Heart left ventricle (tissue), 16 donors: ENCODE data around the gene MECP2. TPM values are rescaled to one million over a fixed set of nuclear protein-coding genes. Genes with fewer than 3 reads are reported as not detected.
A peak's percentile ranks its signal among the peaks of the same experiment; 100 is the strongest.

Source experiments
- ATAC-seq, 4 donors: fragments of 200-7000 bp; cut with Tn5 transposase; one replicate each; pipeline ENCODE4 v1.9.1; 2020 to 2022; ENCODE audit warnings: moderate library complexity in 4 of 4, mild to moderate bottlenecking in 3 of 4, moderate number of reproducible peaks in 1 of 4
- DNase-seq, 5 donors: peaks; one replicate each; pipeline ENCODE4 v3.0.0-alpha.2; 2020
- H3K27ac ChIP-seq, 12 donors: fragments of 200-600 bp; sonication (generic) in 4 of 12; one replicate each; pipeline versions ENCODE4 v1.5.0 to v1.8.0; 2016 to 2022; ENCODE audit warnings: mild to moderate bottlenecking in 2 of 12
- H3K27me3 ChIP-seq, 9 donors: fragments of 200-600 bp; sonication (generic) in 2 of 9; one replicate each; pipeline versions ENCODE4 v1.5.1 to v1.8.0; 2016 to 2022; ENCODE audit warnings: mild to moderate bottlenecking in 3 of 9
- H3K36me3 ChIP-seq, 9 donors: fragments of 200-600 bp; sonication (generic) in 2 of 9; one replicate each; pipeline versions ENCODE4 v1.5.0 to v1.8.0; 2018 to 2022; ENCODE audit warnings: mild to moderate bottlenecking in 2 of 9
- H3K4me1 ChIP-seq, 12 donors: fragments of 200-600 bp; sonication (generic) in 4 of 12; one replicate each; pipeline versions ENCODE4 v1.5.0 to v1.8.0; 2016 to 2022; ENCODE audit warnings: mild to moderate bottlenecking in 3 of 12
- H3K4me3 ChIP-seq, 12 donors: fragments of 200-600 bp; sonication (generic) in 4 of 12; one replicate each; pipeline versions ENCODE4 v1.5.0 to v1.8.0; 2017 to 2022; ENCODE audit warnings: mild to moderate bottlenecking in 9 of 12, moderate library complexity in 4 of 12
- H3K9me3 ChIP-seq, 12 donors: fragments of 200-600 bp; sonication (generic) in 4 of 12; one replicate each; pipeline versions ENCODE4 v1.5.0 to v1.8.0; 2016 to 2022; ENCODE audit warnings: mild to moderate bottlenecking in 1 of 12
- CTCF ChIP-seq, 12 donors: fragments of 200-600 bp; sonication (generic) in 4 of 12; IDR thresholded peaks; one replicate each; pipeline versions ENCODE4 v1.5.0 to v1.8.0; 2018 to 2022; ENCODE audit warnings: antibody characterized with exemption in 12 of 12, mild to moderate bottlenecking in 5 of 12
- POLR2A ChIP-seq, 2 donors: fragments of 450-650 bp; IDR thresholded peaks; one replicate each; pipeline ENCODE4 v1.6.1; 2017; ENCODE audit warnings: antibody characterized with exemption in 2 of 2, mild to moderate bottlenecking in 2 of 2, moderate library complexity in 2 of 2
- WGBS, 4 donors: extraction: QIAGEN DNeasy Blood & Tissue Kit in 2 of 4; methylation state at CpG; one replicate each; pipeline versions ENCODE4 v1.1.5 to v1.1.7; 2013 to 2018; 5-methylcytosine and 5-hydroxymethylcytosine counted together
- intact Hi-C, 10 donors: fragments of 100-400 bp; cut with DNase I; formaldehyde crosslinking; loops; one replicate each; pipeline versions ENCODE4 v1.11.1 to v1.14.2; 2022
- polyA plus RNA-seq, 2 donors: library from polyadenylated mRNA; stranded (reverse); fragments of 200-250 nt; gene quantifications; one replicate each; pipeline ENCODE4 v1.2.3, GENCODE V29; 2013
- total RNA-seq, 9 donors: library from RNA; depleted of rRNA in 2 of 9; stranded (reverse); fragments of >200 nt in 2 of 9; fragmentation: NEBNext Ultra II Directional in 3 of 9; extraction: Animal tissue kit (Norgen Biotek cat#: 25700) in 3 of 9; gene quantifications; one replicate each; pipeline versions ENCODE4 v1.1.0 to v1.2.4, GENCODE V29; 2016 to 2023
- donor health status: ischemic (EF 13 %, LVEDD 7.1; RV severe dilation, severe dysfunction).
- donor health status: healthy with polysubstance abuse.
- donor health status: DM: no; HTN: yes; CAD: no.
- donor health status: DM: no; HTN: no; CAD: no.
- donor health status: ischemic (EF 25% LVEDD 6.9; RV normal size, moderate dysfunction).
- donor health status: ischemic (EF 25% LVEDD 5.7; RV mildly dilated, moderate dysfunction).
- donor health status: healthy.
- donor health status: DM: yes; HTN: yes; CAD: no.
- donor health status: ischemic (EF 35%, LVEDD 5.7; RV mildly dilated, moderate dysfunction).
- donor health status: nonischemic (EF 11% LVEDD 7.7; RV severe dilation, severe dysfunction).
- donor health status: DM: yes; HTN: yes; CAD: no.
- donor health status: PGD.
- donor health status: ischemic (EF 29% LVEDD 5.4; RV normal size, mild dysfunction).
- donor health status: nonischemic (EF 23%, LVEDD 6.1; RV moderate dilation, normal function).

Gene MECP2
- total and polyA plus RNA-seq, 11 donors, result 22.7 to 83.3 (median 33.6) TPM

DNA sequence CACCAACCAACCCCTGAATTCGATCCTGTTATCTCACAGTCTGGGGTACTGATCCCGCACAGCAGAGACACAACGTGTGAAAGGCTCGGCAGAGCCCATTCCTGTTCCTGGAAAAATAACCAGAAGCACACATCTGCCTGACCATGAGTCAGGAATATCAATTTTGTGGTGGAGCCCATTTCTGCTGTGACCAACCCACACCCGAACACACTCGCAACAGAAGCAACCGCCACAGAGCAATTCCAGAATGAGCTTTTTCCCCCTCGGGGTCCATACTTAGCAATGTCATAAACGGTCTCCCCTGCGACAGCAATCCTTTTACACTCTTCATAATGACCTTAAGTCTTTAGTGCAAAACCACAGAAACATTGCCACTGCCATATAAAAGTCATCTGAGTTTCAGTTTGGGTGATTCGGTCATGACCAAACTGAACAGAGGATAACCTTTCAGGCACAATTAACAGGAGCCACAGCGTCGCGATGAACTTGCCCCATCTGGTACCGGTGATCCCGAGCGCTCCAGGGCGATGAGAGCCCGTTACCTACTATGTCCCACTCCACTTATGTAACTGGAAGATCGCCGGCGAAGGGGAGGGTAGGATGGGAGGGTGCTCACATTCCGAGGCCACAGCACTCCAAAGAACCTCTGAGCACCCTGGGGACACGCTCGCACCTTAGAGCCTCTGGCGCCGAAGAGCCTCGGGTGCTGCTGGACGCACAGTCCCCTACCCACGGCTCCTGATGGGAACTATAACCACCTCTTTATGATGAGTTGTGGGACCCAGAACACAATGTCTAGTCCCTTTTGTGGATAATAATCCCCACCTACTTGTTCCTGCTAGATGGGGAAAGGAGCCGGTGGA is 1.1 kb downstream of the MECP2 start:
- peak overlapping the region; percentile 90 to 99 (median 96) for H3K27ac ChIP-seq
- no peaks in the 10 kb centered on the region for H3K9me3 ChIP-seq
- DNase-seq (peak; percentile 19 to 61 (median 35)), ATAC-seq (peak; percentile 21 to 56 (median 35))
- H3K27me3 ChIP-seq, result peaks cover 0 to 27% (median 0%) of the 10 kb centered on the region in 9 donors
- H3K4me1 ChIP-seq, result peaks cover 0 to 56% (median 32%) of the 10 kb centered on the region in 12 donors
- TF ChIP-seq CTCF (IDR thresholded peaks at IDR 0.05) (no peak), POLR2A (IDR thresholded peaks at IDR 0.05) (no peak)
- intact Hi-C loops, result loop anchor here in 3 of 10 donors (2.0 to 10.0 kb wide), 4 partner anchors 52 to 124 kb away; partner anchors contain the start of genes HCFC1 (in 1 of the 3) and TMEM187 (in 1 of the 3)
- 5 to 45% (median 25%) methylated on average over 25 to 31 of the region's 31 CpGs for WGBS, 4 donors
- H3K4me3 ChIP-seq, result peak overlapping the region; percentile 22 to 94 (median 78)
- H3K36me3 ChIP-seq, result peaks cover 0 to 3% (median 0%) of the 10 kb centered on the region in 9 donors

- 26 to 46% (median 40%) methylated on average over 6 of the region's 6 CpGs for WGBS, 4 donors
- ATAC-seq, result no peak
- peaks cover 0 to 11% (median 0%) of the 10 kb centered on the region in 9 donors for H3K36me3 ChIP-seq
- H3K4me3 ChIP-seq, result peak overlapping the region in 5 of 12 donors; percentile 23 to 94 (median 74)
- no peaks in the 10 kb centered on the region for H3K9me3 ChIP-seq
- TF ChIP-seq POLR2A (IDR thresholded peaks at IDR 0.05) (no peak), CTCF (IDR thresholded peaks at IDR 0.05) (no peak)
- H3K27ac ChIP-seq, result peak overlapping the region in 2 of 12 donors; percentile 28 to 39
- peaks cover 0 to 31% (median 0%) of the 10 kb centered on the region in 9 donors for H3K27me3 ChIP-seq
- intact Hi-C loops, result loop anchor here in 4 of 10 donors (5.0 to 10.0 kb wide), 4 partner anchors 48 to 123 kb away; partner anchors contain the start of genes HCFC1 (in 1 of the 4) and TMEM187 (in 1 of the 4)
- no peak for DNase-seq
- H3K4me1 ChIP-seq, result peaks cover 0 to 67% (median 36%) of the 10 kb centered on the region in 12 donors
These were observed 2.7 kb downstream of the MECP2 start for GRCh38 chrX:154094833-154095232.

DNA sequence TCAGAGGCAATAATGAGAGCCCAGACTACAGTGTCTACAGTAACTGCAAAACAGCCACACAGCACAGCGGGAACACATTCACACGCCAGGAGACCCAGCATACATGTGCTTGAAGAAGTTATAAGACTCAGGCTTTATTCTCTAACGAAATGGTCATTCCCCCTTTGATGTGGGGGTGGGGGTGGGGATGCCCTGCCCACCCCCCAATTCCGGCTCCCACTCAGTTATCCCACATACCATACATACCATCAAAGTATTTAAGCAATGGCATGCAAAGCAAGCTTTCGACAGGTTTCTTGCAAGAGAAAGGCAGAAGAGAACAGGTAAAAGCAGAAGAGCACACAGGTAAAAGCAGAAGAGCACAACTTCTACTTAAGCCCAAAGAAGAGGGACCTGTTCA is 3.6 kb downstream of the MECP2 start:
- H3K4me1 ChIP-seq, result peaks cover 0 to 70% (median 36%) of the 10 kb centered on the region in 12 donors
- intact Hi-C loops, result loop anchor here in 3 of 10 donors (5.0 to 10.0 kb wide), 3 partner anchors 47 to 69 kb away; no protein-coding TSS in a partner anchor
- DNase-seq (no peak), ATAC-seq (no peak)
- peak overlapping the region in 3 of 12 donors; percentile 6 to 80 (median 13) for H3K4me3 ChIP-seq
- no peaks in the 10 kb centered on the region for H3K9me3 ChIP-seq
- TF ChIP-seq CTCF (IDR thresholded peaks at IDR 0.05) (no peak), POLR2A (IDR thresholded peaks at IDR 0.05) (no peak)
- H3K36me3 ChIP-seq, result peaks cover 0 to 11% (median 0%) of the 10 kb centered on the region in 9 donors
- H3K27ac ChIP-seq, result no peak overlapping the region
- 50 to 60% (median 53%) methylated on average over 5 of the region's 5 CpGs for WGBS, 4 donors
- H3K27me3 ChIP-seq, result peaks cover 0 to 30% (median 0%) of the 10 kb centered on the region in 9 donors

DNA sequence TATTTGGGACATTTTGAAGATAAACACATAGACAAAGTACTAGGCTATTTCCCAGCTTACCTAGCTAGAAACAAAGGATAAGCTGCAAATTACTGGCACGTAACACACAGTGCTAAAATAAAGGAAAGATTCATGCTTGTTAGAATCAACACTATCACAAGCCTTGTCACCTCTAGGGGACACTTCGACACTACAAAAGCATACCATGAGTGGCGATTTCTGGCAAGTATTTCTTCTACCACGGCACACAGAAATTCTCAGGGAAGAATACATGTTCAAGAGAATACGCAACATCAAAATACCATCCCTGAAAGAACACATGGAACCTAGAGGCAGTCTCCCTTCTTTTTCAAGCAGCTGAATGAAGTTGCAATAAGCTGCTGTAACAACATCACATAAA is 5.1 kb downstream of the MECP2 start:
- WGBS, 4 donors, result 37 to 61% (median 42%) methylated on average over 5 of the region's 5 CpGs
- intact Hi-C loops, result loop anchor here in 3 of 10 donors (5.0 to 10.0 kb wide), 3 partner anchors 45 to 68 kb away; no protein-coding TSS in a partner anchor
- no peak for TF ChIP-seq CTCF (IDR thresholded peaks at IDR 0.05)
- no peak for TF ChIP-seq POLR2A (IDR thresholded peaks at IDR 0.05)
- Histone ChIP-seq H3K27ac (peak overlapping the region in 5 of 12 donors; percentile 4 to 60 (median 18)), H3K27me3 (peaks cover 0 to 30% (median 0%) of the 10 kb centered on the region in 9 donors), H3K4me1 (peaks cover 0 to 67% (median 36%) of the 10 kb centered on the region in 12 donors), H3K36me3 (peaks cover 0 to 11% (median 0%) of the 10 kb centered on the region in 9 donors), H3K4me3 (no peak overlapping the region), H3K9me3 (no peaks in the 10 kb centered on the region)
- no peak for DNase-seq
- no peak for ATAC-seq
